ENCODE data around the gene AASDH. TPM values are rescaled to one million over a fixed set of nuclear protein-coding genes. Genes with fewer than 3 reads are reported as not detected.
"Not testable (repeated sequence)": the region's sequence is repeated elsewhere in the genome, so short reads cannot be mapped to it uniquely, and the experiment has no call there.

The AASDH gene
- total RNA-seq, 1 donor from 2014 or later: 12.6 TPM

GRCh38 chr4:56371426-56372220 lies 15.7 kb downstream of the AASDH start:
- TF ChIP-seq, protein P1, sequence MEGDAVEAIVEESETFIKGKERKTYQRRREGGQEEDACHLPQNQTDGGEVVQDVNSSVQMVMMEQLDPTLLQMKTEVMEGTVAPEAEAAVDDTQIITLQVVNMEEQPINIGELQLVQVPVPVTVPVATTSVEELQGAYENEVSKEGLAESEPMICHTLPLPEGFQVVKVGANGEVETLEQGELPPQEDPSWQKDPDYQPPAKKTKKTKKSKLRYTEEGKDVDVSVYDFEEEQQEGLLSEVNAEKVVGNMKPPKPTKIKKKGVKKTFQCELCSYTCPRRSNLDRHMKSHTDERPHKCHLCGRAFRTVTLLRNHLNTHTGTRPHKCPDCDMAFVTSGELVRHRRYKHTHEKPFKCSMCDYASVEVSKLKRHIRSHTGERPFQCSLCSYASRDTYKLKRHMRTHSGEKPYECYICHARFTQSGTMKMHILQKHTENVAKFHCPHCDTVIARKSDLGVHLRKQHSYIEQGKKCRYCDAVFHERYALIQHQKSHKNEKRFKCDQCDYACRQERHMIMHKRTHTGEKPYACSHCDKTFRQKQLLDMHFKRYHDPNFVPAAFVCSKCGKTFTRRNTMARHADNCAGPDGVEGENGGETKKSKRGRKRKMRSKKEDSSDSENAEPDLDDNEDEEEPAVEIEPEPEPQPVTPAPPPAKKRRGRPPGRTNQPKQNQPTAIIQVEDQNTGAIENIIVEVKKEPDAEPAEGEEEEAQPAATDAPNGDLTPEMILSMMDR (conservative IDR thresholded peaks at IDR 0.05): no peak
- Mint-ChIP-seq H3K36me3 (ENCODE audit: low read depth) (peaks cover 20% of the 10 kb centered on the region), H3K9me3 (no peaks in the 10 kb centered on the region), H3K4me3 (no peak overlapping the region), H3K27ac (ENCODE audit: unreplicated experiment) (no peak overlapping the region), H3K27me3 (ENCODE audit: low read depth) (no peaks in the 10 kb centered on the region), H3K4me1 (peaks cover 12% of the 10 kb centered on the region)
- DNase-seq (ENCODE audit: low read depth, low spot score): no peak

- no peak overlapping the region for H3K4me3 Mint-ChIP-seq
- TF ChIP-seq, protein P1 (conservative IDR thresholded peaks at IDR 0.05): no peak
- no peaks in the 10 kb centered on the region for H3K27me3 Mint-ChIP-seq (ENCODE audit: low read depth)
- no peak overlapping the region for H3K27ac Mint-ChIP-seq (ENCODE audit: unreplicated experiment)
- no peaks in the 10 kb centered on the region for H3K9me3 Mint-ChIP-seq
- DNase-seq (ENCODE audit: low read depth, low spot score): no peak
- H3K36me3 Mint-ChIP-seq (ENCODE audit: low read depth): peaks cover 23% of the 10 kb centered on the region
- H3K4me1 Mint-ChIP-seq: peaks cover 12% of the 10 kb centered on the region
Measured at GRCh38 chr4:56370377-56370776, 16.9 kb downstream of the AASDH start.

DNA sequence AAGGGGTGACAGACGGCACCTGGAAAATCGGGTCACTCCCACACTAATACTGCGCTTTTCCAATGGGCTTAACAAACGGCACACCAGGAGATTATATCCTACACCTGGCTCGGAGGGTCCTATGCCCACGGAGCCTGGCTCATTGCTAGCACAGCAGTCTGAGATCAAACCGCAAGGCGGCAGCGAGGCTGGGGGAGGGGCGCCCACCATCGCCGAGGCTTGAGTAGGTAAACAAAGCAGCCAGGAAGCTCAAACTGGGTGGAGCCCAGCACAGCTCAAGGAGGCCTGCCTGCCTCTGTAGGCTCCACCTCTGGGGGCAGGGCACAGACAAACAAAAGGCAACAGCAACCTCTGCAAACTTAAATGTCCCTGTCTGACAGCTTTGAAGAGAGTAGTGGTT lies 24.3 kb downstream of the AASDH start:
- H3K4me1 Mint-ChIP-seq; H3K9me3 Mint-ChIP-seq; H3K27me3 Mint-ChIP-seq (ENCODE audit: low read depth); H3K4me3 Mint-ChIP-seq; H3K27ac Mint-ChIP-seq (ENCODE audit: unreplicated experiment); DNase-seq (ENCODE audit: low read depth, low spot score): not testable (repeated sequence)
- peaks cover 35% of the 10 kb centered on the region for H3K36me3 Mint-ChIP-seq (ENCODE audit: low read depth)

DNA sequence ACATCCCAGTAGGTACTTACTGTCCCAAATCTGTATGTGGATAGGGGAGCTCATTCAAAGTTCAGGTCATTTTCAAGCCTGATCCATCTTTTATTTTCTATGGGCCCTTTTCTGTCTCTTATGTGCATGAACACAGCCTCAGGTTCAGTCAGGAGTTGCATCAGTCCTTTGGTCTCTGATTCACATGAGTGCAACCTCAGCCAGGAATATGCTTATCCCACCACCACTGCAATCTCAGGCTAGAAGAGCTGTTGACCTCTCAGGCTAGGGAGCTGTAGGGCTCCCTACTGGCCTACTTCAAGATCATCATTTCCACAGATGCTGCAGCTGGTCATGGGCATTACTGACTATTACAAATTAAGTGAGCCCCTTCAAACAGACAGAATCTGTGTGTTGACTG lies 27.2 kb downstream of the AASDH start:
- Mint-ChIP-seq H3K4me1 (no peaks in the 10 kb centered on the region), H3K36me3 (ENCODE audit: low read depth) (peaks cover 27% of the 10 kb centered on the region), H3K27ac (ENCODE audit: unreplicated experiment) (peak overlapping the region; percentile 35), H3K9me3 (no peaks in the 10 kb centered on the region), H3K4me3 (no peak overlapping the region), H3K27me3 (ENCODE audit: low read depth) (no peaks in the 10 kb centered on the region)
- TF ChIP-seq, protein P1 (conservative IDR thresholded peaks at IDR 0.05): no peak
- no peak for DNase-seq (ENCODE audit: low read depth, low spot score)

DNA sequence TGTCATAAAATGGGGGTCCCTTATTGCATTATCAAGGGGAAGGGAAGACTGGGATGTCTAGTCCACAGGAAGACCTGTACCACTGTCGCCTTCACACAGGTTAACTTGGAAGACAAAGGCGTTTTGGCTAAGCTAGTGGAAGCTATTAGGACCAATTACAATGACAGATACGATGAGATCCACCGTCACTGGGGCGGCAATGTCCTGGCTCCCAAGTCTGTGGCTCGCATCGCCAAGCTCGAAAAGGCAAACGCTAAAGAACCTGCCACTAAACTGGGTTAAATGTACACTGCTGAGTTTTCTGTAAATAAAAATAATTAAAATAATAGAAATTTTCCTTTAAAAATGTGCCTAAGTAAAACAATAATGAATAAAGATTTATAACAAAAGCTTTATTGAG lies 30.6 kb downstream of the AASDH start:
- Mint-ChIP-seq H3K27ac (ENCODE audit: unreplicated experiment) (no peak overlapping the region), H3K4me1 (no peaks in the 10 kb centered on the region), H3K9me3 (no peaks in the 10 kb centered on the region), H3K4me3 (no peak overlapping the region), H3K36me3 (ENCODE audit: low read depth) (peaks cover 3% of the 10 kb centered on the region), H3K27me3 (ENCODE audit: low read depth) (no peaks in the 10 kb centered on the region)
- DNase-seq (ENCODE audit: low read depth, low spot score): no peak
- TF ChIP-seq, protein P1 (conservative IDR thresholded peaks at IDR 0.05): no peak

DNA sequence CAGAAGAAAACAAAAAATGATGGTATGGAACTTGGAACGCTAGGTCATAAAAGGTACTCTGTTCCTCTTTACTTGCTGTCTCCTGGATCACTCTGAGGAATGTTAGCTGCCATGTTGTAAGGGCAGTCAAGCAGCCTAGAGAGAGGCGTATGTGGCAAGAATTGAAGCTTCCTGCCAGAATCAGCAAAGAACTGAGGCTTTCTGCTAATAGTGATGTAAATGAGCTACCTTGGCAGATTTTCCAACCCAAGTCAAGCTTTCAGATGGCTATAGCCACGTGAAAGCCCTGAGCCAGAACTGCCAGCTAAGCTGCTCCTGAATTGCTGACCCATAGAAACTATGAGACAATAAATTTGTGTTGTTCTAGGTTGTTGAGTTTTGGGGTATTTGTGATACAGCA lies 38.7 kb downstream of the AASDH start:
- Mint-ChIP-seq H3K4me3 (no peak overlapping the region), H3K27ac (ENCODE audit: unreplicated experiment) (no peak overlapping the region)
- no peak for DNase-seq (ENCODE audit: low read depth, low spot score)

More for the DNA sequence above, 38.7 kb downstream of the AASDH start:
- Mint-ChIP-seq H3K4me1 (no peaks in the 10 kb centered on the region), H3K9me3 (no peaks in the 10 kb centered on the region), H3K36me3 (ENCODE audit: low read depth) (peaks cover 6% of the 10 kb centered on the region), H3K27me3 (ENCODE audit: low read depth) (no peaks in the 10 kb centered on the region)
- TF ChIP-seq, protein P1 (conservative IDR thresholded peaks at IDR 0.05): no peak

All from neural crest cell (in vitro differentiated cells).